Endothelial cell of umbilical vein (primary cell): ENCODE results near the gene CTIF. TPM values are rescaled to one million over a fixed set of nuclear protein-coding genes. Genes with fewer than 3 reads are reported as not detected.

Experiments
- BruUV-seq: library from RNA; stranded (reverse); fragments of 400-500 nt; replicated peaks from 2 replicates; lab custom pipeline; 2021; lab: Mats Ljungman, UMichigan
- CTCF ChIA-PET: fragments of 300-600, 350-600 bp; sonication (Branson Sonifier 250); formaldehyde crosslinking; loops from one replicate; lab custom pipeline; 2021; ENCODE audit warnings: antibody characterized with exemption, inconsistent platforms; lab: Charles Lee
- POLR2A ChIA-PET: fragments of 300-600, 350-600 bp; sonication (Branson Sonifier 250); formaldehyde crosslinking; loops from one replicate; lab custom pipeline; 2021; ENCODE audit warnings: antibody characterized with exemption, inconsistent platforms; lab: Charles Lee
- DNase-seq: peaks from one replicate; pipeline ENCODE4 v3.0.0-alpha.2; 2011; ENCODE audit warnings: low read depth, low spot score
- FAIRE-seq: peaks from 2 replicates; lab custom pipeline; 2011; peaks lifted over from hg19 to GRCh38; lab: Jason Lieb, UNC
- H2AFZ ChIP-seq: 2 replicates; pipeline ENCODE4 v1.6.0; 2012; ENCODE audit warnings: low read depth, low read length, control low read depth, inconsistent platforms
- H3K27ac ChIP-seq: 2 replicates; pipeline ENCODE4 v1.5.1; 2011; ENCODE audit warnings: low read depth, mild to moderate bottlenecking, control low read depth, low read length, moderate library complexity; ENCODE audit not compliant: insufficient read depth
- H3K27me3 ChIP-seq, 2 experiments: 2 replicates each; pipeline versions ENCODE4 v1.6.0 to v1.6.1; 2011; ENCODE audit warnings: low read length in 2 of 2, mixed read lengths in 1 of 2; ENCODE audit not compliant: control insufficient read depth in 2 of 2, insufficient read depth in 2 of 2
- H3K36me3 ChIP-seq, 2 experiments: 2 replicates in 1 of 2; 3 replicates in 1 of 2; pipeline ENCODE4 v1.5.1; 2011; ENCODE audit warnings: low read length in 2 of 2, mild to moderate bottlenecking in 1 of 2, moderate library complexity in 1 of 2; ENCODE audit not compliant: control insufficient read depth in 2 of 2, insufficient read depth in 2 of 2; ENCODE audit errors: extremely low read depth in 1 of 2
- H3K4me1 ChIP-seq: 3 replicates; pipeline ENCODE4 v1.5.1; 2011; ENCODE audit warnings: mild to moderate bottlenecking, low read length; ENCODE audit not compliant: control insufficient read depth, insufficient read depth; ENCODE audit errors: extremely low read depth
- H3K4me2 ChIP-seq: 2 replicates; pipeline ENCODE4 v1.6.1; 2011; ENCODE audit warnings: low read length, control low read depth, mixed read lengths; ENCODE audit not compliant: insufficient read depth
- H3K4me3 ChIP-seq, 3 experiments: fragments of 200-600 bp in 1 of 3; sonication (generic), shearing (Covaris generic) in 1 of 3; replicated peaks in 1 of 3; 2 replicates each; pipeline ENCODE4 v1.5.1; 2011 to 2016; ENCODE audit warnings: control low read depth in 3 of 3, low read length in 3 of 3, mild to moderate bottlenecking in 2 of 3, inconsistent platforms in 1 of 3, low read depth in 1 of 3, moderate library complexity in 1 of 3; ENCODE audit not compliant: insufficient read depth in 1 of 3
- H3K79me2 ChIP-seq: 2 replicates; pipeline ENCODE4 v1.6.0; 2012; ENCODE audit warnings: low read length, inconsistent platforms; ENCODE audit not compliant: control insufficient read depth, insufficient read depth
- H3K9ac ChIP-seq: replicated peaks from 2 replicates; pipeline ENCODE3; 2011; ENCODE audit warnings: low read length, control low read depth; ENCODE audit not compliant: insufficient read depth; ENCODE audit errors: extremely low read depth
- H3K9me1 ChIP-seq: replicated peaks from 3 replicates; pipeline ENCODE4 v1.6.0; 2011; ENCODE audit warnings: mild to moderate bottlenecking, low read length; ENCODE audit not compliant: control insufficient read depth, insufficient read depth; ENCODE audit errors: extremely low read depth
- H3K9me3 ChIP-seq: replicated peaks from 2 replicates; pipeline ENCODE4 v1.5.1; 2012; ENCODE audit warnings: low read length, inconsistent platforms; ENCODE audit not compliant: control insufficient read depth, insufficient read depth
- H4K20me1 ChIP-seq: replicated peaks from 2 replicates; pipeline ENCODE3; 2011; ENCODE audit warnings: mild to moderate bottlenecking, low read length; ENCODE audit not compliant: control insufficient read depth, insufficient read depth; ENCODE audit errors: extremely low read depth
- EZH2 ChIP-seq: IDR thresholded peaks from 2 replicates; pipeline ENCODE4 v1.6.1; 2012; ENCODE audit warnings: borderline replicate concordance, low read depth, mild to moderate bottlenecking, moderate library complexity, low read length, inconsistent platforms; ENCODE audit not compliant: severe bottlenecking
- GATA2 ChIP-seq: IDR thresholded peaks from 2 replicates; pipeline ENCODE4 v1.7.0; 2011; ENCODE audit warnings: low read depth, mild to moderate bottlenecking, moderate library complexity, mixed read lengths, low read length; ENCODE audit not compliant: insufficient read length, insufficient read depth
- JUN ChIP-seq: IDR thresholded peaks from 2 replicates; pipeline ENCODE4 v1.6.1; 2011; ENCODE audit warnings: borderline replicate concordance, low read depth; ENCODE audit not compliant: insufficient read length, insufficient read depth
- MYC ChIP-seq: IDR thresholded peaks from one replicate; pipeline ENCODE4 v1.6.1; 2011; ENCODE audit warnings: mild to moderate bottlenecking, low read depth, low read length
- POLR2A ChIP-seq: IDR thresholded peaks from 2 replicates; pipeline ENCODE4 v1.6.1; 2012; ENCODE audit warnings: low read depth, mild to moderate bottlenecking, control low read depth, low read length
- POLR2AphosphoS5 ChIP-seq: IDR thresholded peaks from 2 replicates; pipeline ENCODE4 v1.6.1; 2012; ENCODE audit warnings: low read depth, mild to moderate bottlenecking, control low read depth, low read length, moderate library complexity; ENCODE audit not compliant: insufficient read depth
- dilution Hi-C: fragments of 300-500 bp; cut with MboI; formaldehyde crosslinking; loops from one replicate; pipeline ENCODE4 v1.15.0; 2019; ENCODE audit warnings: low sequenced_read_pairs; ENCODE audit not compliant: extremely low pct_ligation_motif_present
- intact Hi-C: fragments of 100-400 bp; cut with micrococcal nuclease; formaldehyde crosslinking; loops from one replicate; pipeline ENCODE4 v1.10.0; 2022
- polyA plus RNA-seq, 4 experiments: library from polyadenylated mRNA; depleted of rRNA in 3 of 4; stranded (reverse) in 3 of 4; unstranded in 1 of 4; fragments of >200 nt; gene quantifications; 2 replicates each; pipeline versions ENCODE4 v1.2.1 to v1.2.3, GENCODE V29; 2011 to 2012; ENCODE audit warnings: missing spikeins in 1 of 4
- total RNA-seq: library from RNA; stranded (reverse); gene quantifications from 2 replicates; pipeline ENCODE4 v1.2.3, GENCODE V29; 2021

CTIF gene
- total and polyA plus RNA-seq, 2 donors (not counting 3 experiments of a cell fraction or from before 2014, with no cell fraction given), result 20.9 to 57.7 TPM

DNA sequence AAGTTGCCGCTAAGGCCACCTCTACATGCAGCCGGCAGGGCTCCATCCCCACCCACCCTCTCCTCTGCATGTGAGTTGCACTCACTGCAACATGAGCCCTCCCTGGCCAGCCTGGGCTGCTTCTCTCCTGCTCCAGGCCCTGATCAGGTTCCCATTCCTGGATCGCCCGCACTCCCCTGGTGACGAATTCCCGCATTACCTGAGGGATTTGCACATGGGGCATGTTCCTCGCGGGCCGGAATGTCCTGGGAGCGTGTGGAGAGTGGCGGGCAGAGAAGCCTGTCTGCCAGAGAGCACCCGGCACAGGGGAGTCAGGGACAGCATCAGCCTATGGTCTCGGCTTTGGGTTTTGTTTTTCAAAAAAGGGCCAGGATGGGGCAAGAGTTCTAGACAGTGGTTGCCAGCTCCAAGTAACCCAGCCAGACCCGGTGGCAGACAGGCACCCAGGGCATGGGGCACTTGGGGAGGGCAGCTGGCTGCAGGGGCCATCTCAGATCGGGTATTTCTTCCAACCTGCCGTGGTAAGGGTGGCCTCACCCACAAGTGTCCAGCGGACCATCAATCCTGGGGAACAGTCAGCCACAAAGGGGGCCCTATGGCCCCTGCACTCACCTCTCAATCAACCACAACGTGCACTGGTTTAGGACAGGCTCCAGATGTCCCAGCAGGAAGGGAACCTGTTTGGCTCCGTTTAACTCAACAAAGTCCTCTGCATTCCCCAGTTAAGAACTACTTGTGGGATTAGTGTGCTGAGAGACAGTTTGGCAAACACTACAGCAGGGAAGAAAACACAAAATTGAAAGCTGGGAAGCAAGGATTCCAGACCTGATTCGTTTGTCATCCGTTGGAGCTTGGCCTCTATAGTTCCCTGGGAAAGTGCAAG, 224.2 kb downstream of the CTIF start:
- Histone ChIP-seq H3K27me3 (no peaks in the 10 kb centered on the region), H3K4me2 (no peak overlapping the region), H3K9ac (no peak overlapping the region), H3K9me1 (no peaks in the 10 kb centered on the region), H3K4me1 (no peaks in the 10 kb centered on the region), H3K27ac (no peak overlapping the region), H3K36me3 (peaks cover 0 to 6% of the 10 kb centered on the region in 2 experiments), H2AFZ (no peak overlapping the region), H3K9me3 (no peaks in the 10 kb centered on the region), H3K4me3 (no peak overlapping the region), H3K79me2 (no peaks in the 10 kb centered on the region), H4K20me1 (no peaks in the 10 kb centered on the region)
- no peak for TF ChIP-seq JUN
- dilution Hi-C loops (no loop called here), intact Hi-C loops (no loop called here)
- ChIA-PET POLR2A (no interaction called here), CTCF (no interaction called here)
- no TSS peak for BruUV-seq
- FAIRE-seq (no peak), DNase-seq (no peak)

DNA sequence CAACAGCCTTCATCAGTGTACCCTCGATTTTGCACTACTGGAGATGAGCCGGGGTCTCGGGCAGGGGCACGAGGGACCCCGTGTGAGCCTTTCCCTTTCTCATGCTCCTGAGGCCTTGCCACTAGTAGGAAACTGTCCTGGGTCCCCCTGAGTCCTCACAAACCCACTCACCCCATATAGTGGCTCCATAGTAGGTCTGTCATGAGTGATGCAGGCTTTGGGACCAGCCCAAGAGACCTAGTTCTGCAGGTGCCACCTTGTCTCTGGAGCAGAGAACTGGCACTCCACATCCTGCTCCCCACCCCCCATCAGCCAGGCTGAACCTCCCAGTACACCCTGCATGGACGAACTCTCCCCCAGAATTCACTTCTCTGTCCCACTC, 224.9 kb downstream of the CTIF start:
- no peaks in the 10 kb centered on the region for H3K4me1 ChIP-seq
- ChIA-PET POLR2A (no interaction called here), CTCF (no interaction called here)
- H3K9me3 ChIP-seq, result no peaks in the 10 kb centered on the region
- dilution Hi-C loops, result no loop called here
- no peak for TF ChIP-seq EZH2
- TF ChIP-seq POLR2AphosphoS5, result no peak
- TF ChIP-seq MYC, result no peak
- TF ChIP-seq JUN, result no peak
- TF ChIP-seq GATA2, result no peak
- no peak for TF ChIP-seq POLR2A
- no peak overlapping the region for H3K27ac ChIP-seq
- no peaks in the 10 kb centered on the region for H3K27me3 ChIP-seq
- FAIRE-seq (no peak), DNase-seq (no peak)
- H3K9me1 ChIP-seq, result no peaks in the 10 kb centered on the region
- H3K4me3 ChIP-seq, result no peak overlapping the region
- H3K79me2 ChIP-seq, result no peaks in the 10 kb centered on the region
- H3K36me3 ChIP-seq, result peaks cover 0 to 6% of the 10 kb centered on the region in 2 experiments
- H4K20me1 ChIP-seq, result no peaks in the 10 kb centered on the region
- no peak overlapping the region for H3K4me2 ChIP-seq
- H2AFZ ChIP-seq, result no peak overlapping the region
- no peak overlapping the region for H3K9ac ChIP-seq
- no TSS peak for BruUV-seq
- intact Hi-C loops, result no loop called here
